Renal cortical epithelial cell (primary cell): ENCODE data around the gene UNC5C. TPM values are rescaled to one million over a fixed set of nuclear protein-coding genes. Genes with fewer than 3 reads are reported as not detected.

Experiments used
- DNase-seq: peaks from one replicate; pipeline ENCODE4 v3.0.0-alpha.2; 2011; ENCODE audit warnings: low read depth
- total RNA-seq: library from RNA; depleted of rRNA; stranded (reverse); fragments of >200 nt; gene quantifications from 2 replicates; pipeline ENCODE4 v1.2.3, GENCODE V29; 2014

The UNC5C gene
- total RNA-seq, 1 donor from 2014 or later, result 0.05 TPM

DNA sequence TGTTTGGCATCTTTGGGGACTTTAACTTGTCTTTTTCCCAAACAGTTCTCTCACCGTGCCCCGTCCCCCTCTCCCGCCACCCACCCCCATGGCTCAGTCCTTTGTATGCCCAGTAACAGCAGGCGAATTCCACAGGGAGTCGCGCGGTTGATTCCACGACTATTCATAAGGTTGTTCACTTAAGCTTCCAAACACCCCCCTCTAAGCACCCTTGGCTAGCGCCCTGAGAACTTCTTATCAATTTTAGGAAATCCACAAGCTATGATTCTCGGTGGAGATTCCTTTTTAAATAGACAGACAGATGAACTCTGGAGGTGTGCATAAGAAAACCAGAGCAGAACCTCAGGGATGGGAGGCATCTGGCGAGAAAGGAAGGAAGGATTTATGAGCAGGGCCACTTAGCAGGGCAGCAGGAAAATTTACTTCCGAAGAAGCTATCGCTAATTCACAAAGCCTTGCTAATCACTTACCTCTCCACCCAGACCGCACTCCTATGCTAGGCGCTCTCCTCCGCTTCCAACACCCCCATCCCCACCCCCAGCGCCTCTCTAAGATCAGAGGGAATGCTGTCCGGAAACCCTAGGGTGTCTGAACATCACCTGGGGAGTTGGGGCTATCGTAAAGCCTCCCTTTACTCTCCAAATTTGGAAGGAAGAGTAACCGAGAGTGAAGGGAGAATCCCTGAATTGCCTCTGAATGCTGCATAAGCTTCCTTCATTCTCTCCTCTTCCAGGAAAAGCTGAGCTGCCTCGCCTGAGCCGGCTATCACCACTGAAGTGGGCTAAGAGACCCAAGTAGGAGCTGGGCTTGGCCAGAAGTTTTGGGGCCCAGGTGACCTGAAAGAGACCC, 1.7 kb downstream of the UNC5C start:
- no peak for DNase-seq

- no peak for DNase-seq
Observed at GRCh38 chr4:95546221-95546620, 2.6 kb downstream of the UNC5C start.

DNA sequence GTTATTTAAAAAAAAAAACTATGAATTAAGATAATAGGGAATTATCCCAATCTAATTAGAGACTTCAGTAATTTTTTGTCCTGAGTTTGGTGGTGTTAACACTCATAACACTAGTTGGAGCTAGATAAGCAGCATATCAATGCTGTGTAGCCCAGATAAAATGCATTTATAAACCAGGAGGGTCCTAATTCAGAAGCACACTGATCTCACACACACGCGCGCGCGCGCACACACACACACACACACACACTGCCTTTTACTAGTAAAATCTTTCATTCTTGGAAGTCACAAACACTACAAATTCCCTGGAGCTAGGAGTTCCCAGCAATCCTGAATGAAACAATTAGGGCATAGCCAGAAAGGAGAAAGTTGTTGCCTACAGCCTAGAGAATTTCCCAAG, 3.2 kb downstream of the UNC5C start:
- no peak for DNase-seq

- DNase-seq, result no peak
Observed at GRCh38 chr4:95544113-95545103, 4.4 kb downstream of the UNC5C start.

- no peak for DNase-seq
Observed at GRCh38 chr4:95541889-95542607, 6.7 kb downstream of the UNC5C start.

DNA sequence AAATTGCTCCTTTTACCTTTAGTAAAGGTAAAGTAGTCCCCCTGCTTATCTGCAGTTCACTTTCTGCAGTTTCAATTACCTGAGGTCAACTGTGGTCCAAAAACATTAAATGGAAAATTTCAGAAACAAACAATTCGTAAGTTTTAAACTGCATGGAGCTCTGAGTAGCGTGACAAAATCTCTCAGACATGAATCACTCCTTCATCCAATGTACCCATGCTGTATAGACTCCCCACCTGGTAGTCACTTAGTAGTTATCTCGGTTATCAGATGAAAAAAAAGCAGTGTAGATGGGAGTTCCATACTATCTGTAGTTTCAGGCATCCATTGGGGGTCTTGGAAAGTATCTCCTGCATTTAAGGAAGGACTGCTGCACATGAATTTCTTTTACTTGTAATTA, 7.7 kb downstream of the UNC5C start:
- DNase-seq, result no peak

DNA sequence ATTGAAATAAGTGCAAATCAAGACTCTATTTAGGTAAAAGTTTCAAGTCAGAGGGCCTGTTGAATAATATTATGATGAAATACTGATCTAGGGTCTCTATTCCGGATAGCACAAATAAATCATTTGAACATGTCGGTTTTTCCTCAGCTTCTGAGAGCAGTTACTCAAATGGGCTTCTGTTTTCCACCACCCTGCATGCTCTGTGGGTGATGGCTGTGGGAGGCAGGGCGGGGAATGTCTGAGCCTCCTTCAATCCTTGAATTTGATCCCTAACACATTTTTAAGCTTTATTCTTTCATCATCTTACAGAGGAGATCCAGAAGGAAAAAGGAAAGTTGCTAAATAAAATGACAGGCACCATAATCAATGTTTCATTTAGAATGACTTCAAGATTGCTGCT, 8.5 kb downstream of the UNC5C start:
- no peak for DNase-seq

DNA sequence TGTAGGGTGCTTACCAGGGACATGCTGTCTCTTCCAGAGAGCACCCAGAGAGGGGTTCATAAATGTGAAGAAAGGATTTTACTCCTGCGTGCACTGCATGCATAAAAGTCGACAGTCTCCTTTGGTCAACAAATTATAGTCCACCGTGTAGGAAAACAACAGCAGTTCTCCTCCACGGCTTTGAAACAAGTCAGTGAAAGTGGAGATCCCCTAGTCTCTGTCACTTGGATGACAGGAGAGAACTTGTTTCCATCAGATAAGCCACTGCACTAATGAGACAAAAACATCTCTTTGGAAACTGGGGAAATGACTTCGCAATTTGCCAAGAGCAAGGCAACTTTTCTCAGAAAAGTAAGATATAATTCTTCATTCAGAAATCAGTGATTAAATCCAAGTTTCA, 9.7 kb downstream of the UNC5C start:
- no peak for DNase-seq

DNA sequence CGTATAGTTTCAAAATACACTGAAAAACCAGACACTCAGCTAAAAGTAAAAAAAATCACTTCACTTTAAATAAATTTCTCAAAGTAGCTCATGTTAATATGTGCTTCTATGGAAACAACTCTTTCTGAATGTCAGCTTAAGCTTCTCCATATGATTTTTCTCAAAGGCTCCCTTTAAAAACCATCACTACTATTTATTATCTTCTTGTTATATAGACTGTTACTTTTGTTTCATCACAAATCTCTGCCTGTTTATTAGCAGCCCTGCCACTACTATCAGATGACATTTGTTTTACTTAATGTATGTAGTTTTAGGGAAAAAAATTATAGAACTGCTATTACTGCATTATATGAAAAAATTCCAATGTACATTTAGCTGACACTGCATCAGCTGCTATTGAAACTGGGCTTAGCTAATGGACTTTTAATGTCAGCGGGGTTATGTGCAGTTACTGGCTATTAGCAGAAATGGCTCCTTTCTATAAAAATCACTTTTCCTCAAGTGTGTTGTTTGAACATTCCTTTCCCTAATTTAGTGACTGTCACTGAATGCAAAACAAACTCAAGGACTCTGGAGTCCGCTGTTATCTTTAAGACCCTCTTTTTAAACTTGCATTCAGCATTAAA, 10.8 kb downstream of the UNC5C start:
- no peak for DNase-seq

DNA sequence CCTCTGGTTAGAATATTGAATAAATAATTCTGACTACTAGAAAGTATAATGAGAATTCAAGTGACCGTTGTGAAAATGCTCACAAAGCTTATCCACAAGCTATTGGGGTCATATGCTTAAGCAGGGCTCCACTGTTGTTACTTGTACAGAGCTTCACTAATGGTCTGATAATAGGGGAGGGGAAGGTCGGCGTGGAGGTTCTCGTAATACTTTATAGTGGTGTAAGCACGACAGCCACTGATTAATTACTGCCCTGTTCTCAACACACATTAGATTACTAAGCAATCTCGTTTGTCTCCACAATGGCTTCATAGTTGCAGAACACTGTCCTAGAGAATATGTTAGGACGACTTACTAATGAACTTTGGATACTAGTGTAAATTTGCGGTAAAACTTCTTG, 11.6 kb downstream of the UNC5C start:
- no peak for DNase-seq

DNA sequence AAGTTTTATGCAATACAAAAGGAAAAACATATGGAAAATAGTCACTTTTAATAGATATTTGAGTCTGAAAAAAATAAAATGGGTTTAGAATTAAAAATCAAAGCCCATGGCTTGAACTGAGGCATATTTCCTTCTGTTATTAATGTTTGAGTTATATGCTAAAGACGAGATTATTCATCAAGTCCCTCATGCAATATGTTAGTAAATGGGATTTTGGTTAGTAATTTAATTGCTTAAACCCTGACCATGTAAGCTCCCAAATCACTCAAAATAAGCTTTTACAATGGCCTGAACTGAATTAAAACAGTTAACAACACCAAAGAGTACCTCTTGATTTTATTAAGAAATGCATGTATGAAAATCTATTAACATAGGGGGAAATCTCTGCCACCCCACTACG, 12.1 kb downstream of the UNC5C start:
- DNase-seq, result no peak

DNA sequence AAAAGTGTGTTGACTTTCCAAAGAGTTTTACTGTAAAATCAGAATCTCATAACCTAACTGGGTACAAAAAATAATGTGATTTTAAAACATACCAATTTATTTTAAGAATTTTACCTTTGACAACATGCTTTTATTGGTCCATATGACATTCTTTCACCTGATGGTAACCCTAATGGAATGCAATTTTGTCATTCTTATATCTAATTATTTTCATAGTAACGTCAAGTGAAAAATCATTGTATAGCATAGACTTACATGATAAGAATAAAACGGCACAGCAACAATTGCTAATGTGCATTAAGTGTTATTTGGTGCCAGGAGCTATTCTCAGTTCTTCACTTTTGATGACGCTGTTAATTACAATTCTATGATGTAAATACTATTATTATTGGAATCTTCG, 13.6 kb downstream of the UNC5C start:
- no peak for DNase-seq

DNA sequence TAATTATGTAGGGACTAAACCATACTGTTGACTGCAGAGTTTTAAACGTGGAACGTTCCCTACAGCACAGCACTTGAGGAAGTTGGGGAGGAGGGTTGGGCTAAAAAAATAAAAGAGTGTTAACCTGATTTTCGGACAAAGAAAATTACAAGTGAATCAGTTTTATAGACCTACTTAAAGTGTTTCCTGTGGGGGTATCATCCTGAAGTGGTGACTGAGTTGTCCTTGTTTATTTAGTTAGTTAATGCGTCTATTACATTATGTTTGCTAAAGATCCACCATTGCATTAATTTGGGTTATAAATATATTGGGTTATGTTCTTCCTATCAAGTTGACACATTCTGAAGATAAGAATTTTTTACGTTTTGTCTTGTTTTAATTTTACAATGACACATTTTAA, 14.7 kb downstream of the UNC5C start:
- DNase-seq, result no peak

DNA sequence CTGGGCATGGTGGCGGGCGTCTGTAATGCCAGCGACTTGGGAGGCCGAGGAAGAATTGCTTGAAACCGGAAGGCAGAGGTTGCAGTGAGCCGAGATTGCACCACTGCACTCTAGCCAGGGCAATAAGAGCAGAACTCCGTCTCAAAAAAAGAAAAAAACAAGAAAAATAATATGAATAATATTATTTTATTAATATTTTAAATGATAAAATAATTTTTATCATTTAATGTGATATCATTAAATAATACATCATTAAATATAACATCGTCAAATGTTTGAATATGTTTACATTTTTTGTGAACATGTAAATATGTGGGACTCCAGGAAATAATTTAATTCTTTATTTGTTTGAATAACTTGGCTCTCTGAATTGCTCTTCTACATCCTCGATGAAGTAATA, 15.5 kb downstream of the UNC5C start:
- no peak for DNase-seq

DNA sequence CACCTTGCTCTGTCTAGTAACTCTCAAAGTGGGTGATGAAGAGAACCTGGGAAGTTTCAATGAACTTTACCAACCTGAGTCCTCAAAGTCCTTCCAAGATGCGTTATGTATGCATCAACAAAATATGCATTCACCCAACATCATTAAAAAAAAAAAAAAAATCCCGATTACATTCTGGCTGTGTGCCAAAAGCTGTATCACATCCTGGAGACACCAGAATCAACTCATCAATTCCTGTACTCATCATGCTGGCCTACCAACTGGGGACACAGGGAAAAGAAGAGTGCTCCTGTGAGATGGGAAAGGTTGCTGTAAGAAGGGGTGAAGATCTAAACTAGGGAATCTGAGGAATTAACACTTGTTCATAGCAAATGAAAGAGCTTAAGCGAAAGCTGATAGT, 16.5 kb downstream of the UNC5C start:
- no peak for DNase-seq

GRCh38 chr4:95531141-95531540, 17.6 kb downstream of the UNC5C start:
- DNase-seq, result peak; percentile 24

- no peak for DNase-seq
Observed at GRCh38 chr4:95529946-95530345, 18.8 kb downstream of the UNC5C start.

DNA sequence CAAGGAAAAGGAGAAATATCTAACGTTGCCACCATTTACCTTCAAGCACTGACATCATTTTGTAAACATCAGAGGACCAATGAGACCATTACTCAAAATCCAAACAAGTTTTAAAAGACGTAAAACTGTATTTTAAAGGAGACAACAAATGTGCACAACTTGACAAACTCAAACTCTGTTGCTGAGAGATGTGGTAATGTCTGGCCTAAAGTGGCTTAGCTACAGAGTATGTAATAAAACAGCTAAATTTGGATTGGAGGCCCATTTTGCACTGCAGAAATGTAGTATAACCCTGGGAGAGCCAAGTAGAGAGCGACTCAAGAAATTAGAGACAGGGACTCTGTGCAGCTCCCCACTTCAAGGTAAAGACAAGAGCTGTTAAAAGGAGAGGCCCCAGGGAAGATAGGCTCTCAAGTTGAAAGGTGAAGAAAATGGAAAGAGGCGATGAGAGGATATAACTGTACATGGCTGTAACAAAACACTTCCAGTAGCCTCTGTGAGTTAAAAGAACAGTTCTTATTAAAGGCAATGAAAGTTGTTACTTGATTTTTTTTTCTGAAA, 20.3 kb downstream of the UNC5C start:
- DNase-seq, result no peak

DNA sequence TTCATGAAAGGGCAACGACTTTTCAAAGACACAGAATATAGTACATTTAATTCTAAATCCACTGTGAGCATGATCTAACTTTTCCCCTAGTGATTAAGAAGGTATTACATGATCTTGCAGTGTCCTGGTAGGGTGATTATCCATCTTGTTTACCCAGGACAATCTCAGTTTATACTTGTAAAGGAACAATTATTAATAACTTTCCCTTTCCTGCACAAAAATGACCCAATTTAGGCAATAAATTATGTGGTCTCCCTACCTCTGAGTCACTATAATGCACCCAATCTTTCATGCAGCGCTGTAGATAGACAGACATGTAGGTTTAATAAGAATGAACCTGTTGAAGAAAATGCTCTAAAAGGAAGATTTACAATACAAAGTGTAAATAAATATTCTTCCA, 22.7 kb downstream of the UNC5C start:
- DNase-seq, result no peak

DNA sequence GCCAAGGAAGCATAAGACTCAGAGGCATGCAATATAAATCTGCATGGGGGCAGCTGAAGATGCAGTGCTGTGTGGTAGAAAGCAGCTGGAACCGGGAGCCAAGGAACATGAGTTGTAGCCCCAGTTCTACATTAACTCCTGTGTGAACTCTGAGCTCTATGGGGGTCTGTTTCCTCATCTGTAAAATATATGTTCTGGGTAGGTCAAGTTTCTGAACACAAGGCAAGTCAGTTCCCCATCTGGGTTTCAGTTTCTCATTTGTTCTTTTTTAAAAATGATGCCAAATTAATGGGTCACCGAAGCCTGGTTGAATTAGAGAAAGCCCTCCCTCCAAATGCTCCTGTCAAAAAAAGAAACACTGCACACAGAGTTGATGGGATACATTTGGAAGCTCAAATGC, 24.0 kb downstream of the UNC5C start:
- no peak for DNase-seq

- no peak for DNase-seq
Observed at GRCh38 chr4:95524184-95524583, 24.6 kb downstream of the UNC5C start.
